ENCODE measurements around the gene GLRX3. TPM values are rescaled to one million over a fixed set of nuclear protein-coding genes. Genes with fewer than 3 reads are reported as not detected.

GLRX3 gene
- polyA plus RNA-seq, 1 of the 3 experiments (the other 2 are of a cell fraction) = 93.8 TPM

- no peak for TF ChIP-seq NRF1 (IDR thresholded peaks at IDR 0.05; ENCODE audit: low read depth, low read length)
These were observed 85.5 kb downstream of the GLRX3 start (continued) for GRCh38 chr10:130221456-130222375.

- no peak overlapping the region for H3K9ac ChIP-seq
- no peaks in the 10 kb centered on the region for H3K9me2 ChIP-seq
- WGBS (ENCODE audit: low lambda C conversion rate) = 44% methylated on average over 6 of the region's 8 CpGs
- no peak overlapping the region for H3K4me2 ChIP-seq
- no peaks in the 10 kb centered on the region for H3K27me3 ChIP-seq (ENCODE audit: insufficient read depth)
- H3K36me3 ChIP-seq (replicated peaks in 1 of 2; ENCODE audit: control insufficient read depth in 1 of 2, insufficient read depth in 2 of 2, low read length in 1 of 2) = no peaks in the 10 kb centered on the region
- no peak for TF ChIP-seq YY1 (IDR thresholded peaks at IDR 0.05; ENCODE audit: low read depth)
- no peak for TF ChIP-seq NFIC (IDR thresholded peaks at IDR 0.05; ENCODE audit: borderline replicate concordance)
- H4K20me1 ChIP-seq (ENCODE audit: insufficient read depth) = no peaks in the 10 kb centered on the region
- no peaks in the 10 kb centered on the region; a peak in 1 of 4 replicates for H3K4me1 ChIP-seq (ENCODE audit: control insufficient read depth in 1 of 2, insufficient read depth in 2 of 2, low read depth in 1 of 2, low read length in 1 of 2)
- no peaks in the 10 kb centered on the region for H3K9me3 ChIP-seq
- H3K4me3 ChIP-seq (ENCODE audit: low read depth in 2 of 2, low read length in 1 of 2) = no peak overlapping the region
- no peaks in the 10 kb centered on the region for H3K79me2 ChIP-seq (ENCODE audit: insufficient read depth)
- H2AFZ ChIP-seq (ENCODE audit: low read depth) = no peak overlapping the region
- CTCF ChIA-PET = no interaction called here
- no peak for DNase-seq
- no peak overlapping the region for H3K27ac ChIP-seq (ENCODE audit: low read depth in 2 of 2, low read length in 1 of 2)
- no peaks in the 10 kb centered on the region for H3F3A ChIP-seq (replicated peaks; ENCODE audit: insufficient read depth)
- POLR2A ChIA-PET = no interaction called here
These were observed 86.2 kb downstream of the GLRX3 start for GRCh38 chr10:130222381-130222780.

DNA sequence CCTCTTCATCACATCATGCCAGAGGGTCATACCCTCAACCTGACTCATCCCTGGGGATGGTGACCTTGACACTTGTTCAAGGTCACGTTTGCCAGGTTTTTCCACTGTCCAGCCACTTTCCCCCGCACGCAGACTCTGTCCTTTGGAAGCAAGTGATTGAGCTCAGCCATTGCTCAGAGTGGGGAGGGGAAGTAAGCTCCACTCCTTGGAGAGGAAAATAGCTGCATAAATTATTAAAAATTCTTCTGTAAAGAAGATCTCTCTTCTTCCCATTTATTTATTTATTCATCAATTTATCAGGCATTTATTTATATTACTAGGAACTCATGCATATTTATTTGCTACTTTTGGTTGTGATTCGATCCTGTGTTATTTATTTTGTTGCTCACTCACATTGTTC, 88.0 kb downstream of the GLRX3 start:
- H3K27ac ChIP-seq (ENCODE audit: low read depth in 2 of 2, low read length in 1 of 2) = no peak overlapping the region
- H3K36me3 ChIP-seq (replicated peaks in 1 of 2; ENCODE audit: control insufficient read depth in 1 of 2, insufficient read depth in 2 of 2, low read length in 1 of 2) = no peaks in the 10 kb centered on the region
- H3K9me3 ChIP-seq = no peaks in the 10 kb centered on the region
- no peaks in the 10 kb centered on the region for H4K20me1 ChIP-seq (ENCODE audit: insufficient read depth)
- H3K4me3 ChIP-seq (ENCODE audit: low read depth in 2 of 2, low read length in 1 of 2) = no peak overlapping the region
- no peak overlapping the region for H3K4me2 ChIP-seq
- WGBS (ENCODE audit: low lambda C conversion rate) = 17% methylated on average over 4 of the region's 4 CpGs
- H3K4me1 ChIP-seq (ENCODE audit: control insufficient read depth in 1 of 2, insufficient read depth in 2 of 2, low read depth in 1 of 2, low read length in 1 of 2) = no peaks in the 10 kb centered on the region; a peak in 1 of 4 replicates
- no peaks in the 10 kb centered on the region for H3K79me2 ChIP-seq (ENCODE audit: insufficient read depth)
- ChIA-PET CTCF (interaction anchor here (1.6 kb wide), 1 partner anchor 34 kb away, joined by 4 read pairs; no protein-coding TSS in a partner anchor), POLR2A (no interaction called here)
- no peaks in the 10 kb centered on the region for H3K9me2 ChIP-seq
- no peak for DNase-seq
- no peaks in the 10 kb centered on the region for H3K27me3 ChIP-seq (ENCODE audit: insufficient read depth)
- H2AFZ ChIP-seq (ENCODE audit: low read depth) = no peak overlapping the region
- no peak overlapping the region for H3K9ac ChIP-seq
- no peak for TF ChIP-seq EP300 (IDR thresholded peaks at IDR 0.05; ENCODE audit: borderline replicate concordance in 1 of 2, low read depth in 1 of 2, low read length in 1 of 2)
- no peaks in the 10 kb centered on the region for H3F3A ChIP-seq (replicated peaks; ENCODE audit: insufficient read depth)

DNA sequence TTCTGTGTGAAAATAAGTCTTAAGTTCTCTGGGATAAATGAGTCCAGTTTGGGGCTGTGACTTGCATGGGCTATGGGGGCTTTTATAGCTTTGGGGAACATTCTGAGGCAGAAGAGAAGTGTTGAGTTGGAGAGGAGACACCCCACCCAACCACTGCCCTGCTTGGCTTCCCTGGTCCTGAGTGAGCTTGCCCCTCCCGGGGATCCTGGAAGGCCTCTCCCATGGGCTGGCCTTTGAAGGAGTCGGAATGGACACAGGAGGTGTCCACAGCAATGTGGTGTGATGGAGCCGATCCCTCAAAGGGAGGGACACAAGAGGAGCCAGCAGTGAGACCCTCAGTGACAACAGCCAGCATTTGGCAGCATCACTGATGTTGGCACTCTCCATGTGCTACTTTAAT, 89.8 kb downstream of the GLRX3 start:
- ChIA-PET POLR2A (no interaction called here), CTCF (no interaction called here)
- no peaks in the 10 kb centered on the region for H3K9me2 ChIP-seq
- no peak overlapping the region for H2AFZ ChIP-seq (ENCODE audit: low read depth)
- no peaks in the 10 kb centered on the region for H3K27me3 ChIP-seq (ENCODE audit: insufficient read depth)
- H3K9me3 ChIP-seq = no peaks in the 10 kb centered on the region
- no peaks in the 10 kb centered on the region for H4K20me1 ChIP-seq (ENCODE audit: insufficient read depth)
- H3K4me2 ChIP-seq = no peak overlapping the region
- no peaks in the 10 kb centered on the region; a peak in 1 of 4 replicates for H3K4me1 ChIP-seq (ENCODE audit: control insufficient read depth in 1 of 2, insufficient read depth in 2 of 2, low read depth in 1 of 2, low read length in 1 of 2)
- no peaks in the 10 kb centered on the region for H3K36me3 ChIP-seq (replicated peaks in 1 of 2; ENCODE audit: control insufficient read depth in 1 of 2, insufficient read depth in 2 of 2, low read length in 1 of 2)
- 13% methylated on average over 3 of the region's 3 CpGs for WGBS (ENCODE audit: low lambda C conversion rate)
- no peak overlapping the region for H3K4me3 ChIP-seq (ENCODE audit: low read depth in 2 of 2, low read length in 1 of 2)
- no peaks in the 10 kb centered on the region for H3F3A ChIP-seq (replicated peaks; ENCODE audit: insufficient read depth)
- H3K79me2 ChIP-seq (ENCODE audit: insufficient read depth) = no peaks in the 10 kb centered on the region
- no peak for DNase-seq
- H3K9ac ChIP-seq = no peak overlapping the region
- no peak for TF ChIP-seq POLR2AphosphoS5 (IDR thresholded peaks at IDR 0.05; ENCODE audit: low read depth, low read length)
- no peak for TF ChIP-seq SMC3 (IDR thresholded peaks at IDR 0.05; ENCODE audit: low read depth, low read length)
- no peak for TF ChIP-seq ZBTB33 (IDR thresholded peaks at IDR 0.05; ENCODE audit: borderline replicate concordance, low read depth)
- H3K27ac ChIP-seq (ENCODE audit: low read depth in 2 of 2, low read length in 1 of 2) = no peak overlapping the region
